ENCODE results near the gene ITGA3.
A peak's percentile ranks its signal among the peaks of the same experiment; 100 is the strongest.
"Not testable (repeated sequence)": the region's sequence is repeated elsewhere in the genome, so short reads cannot be mapped to it uniquely, and the experiment has no call there.

Gene ITGA3

DNA sequence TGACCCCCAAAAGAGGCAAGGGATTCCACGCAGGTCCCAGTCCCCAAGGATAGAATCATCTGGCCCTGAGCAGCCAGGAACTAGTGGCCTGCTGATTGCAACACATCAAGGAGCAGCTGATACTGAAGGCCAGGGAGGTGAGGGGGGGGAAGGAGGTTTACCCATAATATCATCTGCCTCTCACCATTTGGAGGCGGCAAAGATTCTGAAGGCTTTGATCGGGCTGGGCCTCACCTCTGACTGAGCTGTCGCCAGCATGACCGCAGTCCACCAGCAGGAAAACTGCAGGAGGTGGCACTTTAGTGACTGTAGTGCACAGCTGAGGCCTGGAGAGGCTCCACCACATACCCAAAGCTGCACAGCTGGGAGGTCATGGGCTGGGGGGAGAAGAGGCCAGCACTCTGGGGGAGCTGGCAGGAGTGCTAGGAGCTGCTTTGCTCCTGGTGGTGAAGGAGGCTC is 20.5 kb upstream of the ITGA3 start:
- DNase-seq = no peak

DNA sequence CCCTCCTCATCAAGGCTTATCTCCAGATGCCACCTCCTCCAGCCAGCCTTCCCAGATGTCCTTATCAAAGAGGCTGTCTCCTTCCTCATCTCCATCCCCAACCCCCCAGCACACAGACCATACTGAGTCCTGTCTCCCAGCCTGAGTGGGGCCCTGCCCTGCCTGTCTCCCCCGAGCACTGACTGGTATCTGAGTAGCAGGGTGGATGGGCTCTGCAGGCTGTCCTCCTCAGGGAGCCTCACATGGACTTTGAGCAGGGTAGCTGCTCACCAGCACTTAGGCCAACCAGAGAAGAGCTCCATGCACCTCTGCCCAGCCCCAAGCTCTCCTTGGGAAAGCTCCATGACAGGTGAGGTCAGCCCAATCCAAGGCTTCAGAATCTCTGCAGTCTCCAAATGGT is 20.0 kb upstream of the ITGA3 start:
- DNase-seq = no peak

DNA sequence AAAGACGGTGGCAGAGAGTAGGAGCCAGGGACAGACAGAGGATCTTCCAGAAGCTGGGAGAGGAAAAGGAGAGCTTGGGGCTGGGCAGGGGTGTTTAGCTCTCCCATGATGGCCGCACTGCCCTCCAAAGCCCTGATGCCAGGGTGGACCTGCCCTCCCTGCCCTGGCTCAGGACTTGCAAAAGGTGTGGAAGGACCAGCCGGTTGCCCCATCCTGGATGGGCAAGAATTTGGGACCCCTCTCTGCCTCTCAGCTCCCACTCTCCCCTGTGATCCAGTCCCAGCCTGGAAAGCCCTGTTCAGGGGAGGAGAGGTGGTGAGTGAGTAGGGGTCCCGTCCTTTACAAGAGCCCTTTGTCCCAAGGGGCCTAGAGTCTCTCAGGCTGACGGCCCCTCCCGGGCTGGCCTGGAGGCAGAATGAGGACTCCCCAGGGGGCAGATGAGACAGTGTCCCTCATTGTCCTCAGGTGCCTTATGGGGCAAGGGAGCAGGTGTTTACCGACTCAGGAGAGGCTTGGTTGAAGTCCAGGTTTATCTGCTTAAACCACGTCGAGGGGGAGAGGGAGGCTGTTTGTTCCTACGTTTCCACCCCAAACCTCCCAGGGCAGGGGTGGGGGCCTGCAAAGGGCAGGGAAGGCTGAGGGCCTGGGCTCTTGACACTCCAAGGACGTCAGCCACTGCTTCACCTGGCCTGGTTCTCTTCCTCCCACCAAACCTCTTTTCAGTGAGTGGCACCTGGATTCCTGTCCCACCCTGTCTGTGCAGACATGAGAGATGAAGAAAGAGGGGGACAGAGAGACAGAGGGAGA is 19.3 kb upstream of the ITGA3 start:
- no peak for DNase-seq

DNA sequence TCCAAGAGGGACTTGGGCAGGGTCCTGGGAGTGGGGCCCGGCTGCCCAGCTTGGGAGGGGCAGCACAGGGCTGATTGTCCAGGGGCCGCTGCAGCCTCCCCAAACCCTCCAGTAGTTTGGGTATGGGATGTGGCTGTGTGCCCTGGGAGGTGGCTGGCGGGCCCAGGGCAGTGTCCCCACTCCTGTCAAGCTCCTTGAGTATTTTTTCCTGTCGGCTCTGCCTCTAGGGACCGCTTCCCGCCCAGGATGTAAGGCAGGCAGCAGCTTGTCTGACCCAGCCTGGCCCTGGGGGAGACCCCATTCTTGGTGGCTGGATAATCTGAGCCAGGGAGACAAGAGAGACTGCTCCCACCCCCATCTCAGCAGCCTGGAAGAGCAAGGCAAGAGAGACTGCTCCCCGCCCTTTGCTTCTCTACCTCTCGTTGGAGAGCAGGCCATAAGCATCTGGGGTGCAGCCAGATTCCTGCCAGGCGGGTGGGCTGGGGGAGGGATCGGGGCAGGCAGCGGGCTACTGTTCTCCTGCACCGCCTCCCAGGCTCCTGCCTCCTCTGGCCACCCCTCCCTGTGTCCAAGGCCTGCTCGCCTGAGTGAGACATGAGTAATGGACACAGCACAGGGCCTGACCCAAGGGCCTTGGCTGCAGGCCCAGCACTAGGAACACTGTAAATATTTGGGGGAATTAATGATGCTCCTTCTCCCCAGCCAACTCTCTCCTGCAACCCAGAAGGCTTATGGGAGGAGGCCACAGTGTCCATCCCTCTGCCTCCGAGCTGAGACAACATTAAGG is 18.4 kb upstream of the ITGA3 start:
- peak; percentile 93 for DNase-seq

DNA sequence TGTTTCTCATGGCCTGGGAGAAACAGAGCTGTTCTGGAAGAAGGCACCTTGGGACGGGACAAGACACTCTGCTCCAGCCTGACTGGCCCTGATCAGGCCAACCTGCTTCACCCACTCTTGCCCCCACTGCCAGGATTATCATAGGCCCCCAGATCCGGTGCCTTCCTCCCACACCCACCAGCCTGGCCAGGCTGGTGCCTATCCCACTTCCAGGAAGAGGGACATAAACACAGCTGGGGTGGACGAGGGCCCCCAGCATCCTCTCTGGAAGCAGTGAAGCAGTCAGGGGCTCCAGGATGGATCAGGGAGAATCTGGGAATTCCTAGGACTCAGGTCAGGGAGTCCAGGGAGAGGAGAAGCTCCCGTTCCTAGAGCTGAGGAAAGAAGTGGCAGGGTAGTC is 16.9 kb upstream of the ITGA3 start:
- no peak for DNase-seq

DNA sequence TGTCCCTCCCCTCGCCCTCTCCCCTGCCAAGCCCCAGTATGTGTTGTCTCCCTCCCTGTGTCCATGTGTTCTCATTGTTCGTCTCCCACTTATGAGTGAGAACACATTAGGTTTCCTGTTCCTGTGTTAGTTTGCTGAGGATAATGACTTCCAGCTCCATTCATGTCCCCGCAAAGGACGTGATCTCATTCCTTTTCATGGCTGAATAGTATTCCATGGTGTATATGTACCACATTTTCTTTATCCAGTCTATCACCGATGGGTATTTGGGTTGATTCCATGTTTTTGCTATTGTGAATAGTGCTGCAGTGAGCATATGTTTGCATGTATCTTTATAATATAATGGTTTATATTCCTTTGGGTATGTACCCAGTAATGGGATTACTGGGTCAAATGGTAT is 15.4 kb upstream of the ITGA3 start:
- DNase-seq = not testable (repeated sequence)

DNA sequence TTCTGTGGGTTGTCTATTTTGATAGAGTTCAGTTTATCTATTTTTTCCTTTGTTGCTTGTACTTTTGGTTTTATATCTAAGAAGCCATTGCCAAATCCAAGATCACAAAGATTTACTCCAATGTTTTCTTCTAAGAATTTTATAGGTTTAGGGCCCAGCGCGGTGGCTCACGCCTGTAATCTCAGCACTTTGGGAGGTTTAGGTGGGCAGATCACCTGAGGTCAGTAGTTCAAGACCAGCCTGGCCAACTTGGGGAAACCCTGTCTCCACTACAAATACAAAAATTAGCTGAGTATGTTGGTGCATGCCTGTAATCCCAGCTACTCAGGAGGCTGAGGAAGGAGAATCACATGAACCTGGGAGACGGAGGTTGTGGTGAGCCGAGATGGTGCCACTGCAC is 13.7 kb upstream of the ITGA3 start:
- no peak for DNase-seq

DNA sequence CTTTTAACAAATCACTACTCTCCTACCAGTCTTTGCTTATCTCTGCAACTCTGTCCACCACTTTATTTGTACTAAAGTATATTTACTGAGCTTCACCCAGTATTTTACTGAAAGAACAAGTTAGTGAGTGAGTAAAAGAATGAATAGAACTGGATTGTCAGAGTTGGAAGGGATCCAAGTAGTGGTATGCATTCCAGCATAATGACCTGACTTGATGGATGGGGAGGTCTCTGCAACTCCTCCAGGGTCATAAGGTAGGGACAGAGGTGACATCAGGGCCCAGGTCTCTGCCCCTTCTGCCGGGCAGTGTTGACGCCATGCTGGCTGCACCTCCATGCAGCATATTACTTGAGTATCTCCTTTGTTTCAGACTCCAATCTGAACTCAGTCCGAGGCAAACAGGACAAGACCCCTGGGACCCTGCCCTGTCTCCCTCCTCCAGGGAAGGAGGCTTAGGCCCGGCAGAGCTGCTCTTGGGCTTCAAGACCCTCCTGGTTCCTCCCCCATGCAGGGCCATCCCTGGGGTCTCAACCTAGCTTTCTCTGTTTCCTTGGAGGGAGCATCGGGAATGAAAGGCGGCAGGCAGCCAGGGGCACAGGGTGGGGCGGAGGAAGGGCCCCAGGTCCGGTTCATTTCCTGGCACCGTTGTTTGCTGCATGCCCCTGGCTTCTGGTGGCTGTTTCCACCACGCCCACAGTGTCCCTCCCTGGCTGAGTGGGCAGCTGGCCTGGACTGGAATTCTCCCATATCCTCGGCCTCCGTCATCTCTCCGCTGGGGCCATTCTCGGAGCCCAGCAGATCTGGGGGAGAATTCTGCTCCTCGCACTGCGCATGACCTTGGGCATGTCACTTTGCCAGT is 12.4 kb upstream of the ITGA3 start:
- no peak for DNase-seq

DNA sequence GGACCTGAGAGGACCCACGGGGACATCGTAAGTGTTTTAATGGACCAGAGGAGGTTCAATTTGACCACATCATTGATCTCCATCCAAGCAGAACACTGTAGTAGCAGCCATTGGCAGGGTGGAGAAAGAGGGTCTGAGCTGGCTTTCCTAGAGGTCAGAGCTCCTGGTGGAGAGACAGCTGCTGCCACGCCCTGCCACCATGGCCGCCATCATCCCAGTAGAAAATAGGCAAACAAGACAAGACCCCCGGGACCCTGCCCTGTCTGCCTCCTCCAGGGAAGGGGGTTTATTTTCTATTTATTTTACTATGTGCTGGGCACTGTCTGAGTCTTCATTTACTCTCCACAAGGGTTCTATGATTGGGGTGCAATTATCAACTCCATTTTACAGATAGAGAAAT is 11.4 kb upstream of the ITGA3 start:
- no peak for DNase-seq

DNA sequence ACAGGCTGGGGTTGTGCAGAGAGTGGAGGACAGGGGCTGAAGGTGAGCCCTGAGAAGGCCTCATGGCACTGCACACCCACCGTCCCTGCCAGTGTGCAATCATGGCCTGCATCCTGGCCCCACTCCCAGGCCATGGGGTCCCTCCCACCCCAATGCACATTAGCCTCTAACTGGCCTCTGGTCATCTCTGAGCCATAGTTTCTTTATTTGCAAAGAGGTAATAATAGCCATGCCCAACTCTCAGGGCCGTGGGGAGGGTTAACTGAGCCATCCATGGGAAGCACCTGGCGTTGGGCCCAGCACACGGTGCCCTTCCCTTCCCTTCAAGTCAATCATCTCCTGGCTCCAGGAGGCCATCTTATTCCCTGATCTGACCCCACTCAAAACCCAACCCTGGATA is 10.8 kb upstream of the ITGA3 start:
- no peak for DNase-seq

DNA sequence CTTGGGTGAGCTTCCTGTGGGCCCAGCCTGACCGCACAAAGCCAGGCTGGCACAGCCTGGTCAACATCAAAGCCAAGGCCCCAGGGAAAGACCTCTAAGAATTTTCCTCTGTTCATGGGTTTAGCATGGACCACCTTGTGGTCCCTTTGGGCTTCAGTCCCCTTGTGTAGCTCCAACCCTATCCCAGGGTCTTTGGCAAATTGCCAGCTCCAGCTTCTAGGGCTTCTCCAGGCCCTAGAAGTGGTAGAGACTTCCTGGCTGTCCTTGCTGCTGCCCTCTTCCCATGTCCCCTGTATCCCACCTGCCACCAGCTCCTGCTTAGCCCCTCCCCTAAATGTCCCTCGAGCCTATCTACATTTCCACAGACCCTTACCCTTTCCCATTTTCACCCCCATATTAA is 9.7 kb upstream of the ITGA3 start:
- DNase-seq = no peak

DNA sequence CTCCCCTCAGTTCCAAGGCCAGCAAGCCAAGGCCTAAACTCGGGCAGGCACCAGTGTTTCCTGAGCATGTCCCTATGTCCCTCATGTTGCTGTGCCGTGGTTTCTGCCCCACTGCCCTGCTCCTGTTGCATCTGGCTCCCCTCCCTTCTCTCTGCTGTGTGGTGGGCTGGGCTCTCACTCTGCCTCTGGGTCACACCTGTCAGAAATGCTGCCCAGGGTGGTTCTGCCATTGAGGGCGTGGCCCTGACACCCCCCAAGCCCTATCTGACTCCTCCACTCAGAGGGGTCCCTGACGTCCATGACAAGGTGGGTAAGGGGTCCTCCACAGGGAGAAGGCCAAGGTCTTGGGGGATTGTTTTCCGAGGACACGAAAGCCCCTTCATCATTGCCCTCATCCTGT is 9.2 kb upstream of the ITGA3 start:
- DNase-seq = no peak

DNA sequence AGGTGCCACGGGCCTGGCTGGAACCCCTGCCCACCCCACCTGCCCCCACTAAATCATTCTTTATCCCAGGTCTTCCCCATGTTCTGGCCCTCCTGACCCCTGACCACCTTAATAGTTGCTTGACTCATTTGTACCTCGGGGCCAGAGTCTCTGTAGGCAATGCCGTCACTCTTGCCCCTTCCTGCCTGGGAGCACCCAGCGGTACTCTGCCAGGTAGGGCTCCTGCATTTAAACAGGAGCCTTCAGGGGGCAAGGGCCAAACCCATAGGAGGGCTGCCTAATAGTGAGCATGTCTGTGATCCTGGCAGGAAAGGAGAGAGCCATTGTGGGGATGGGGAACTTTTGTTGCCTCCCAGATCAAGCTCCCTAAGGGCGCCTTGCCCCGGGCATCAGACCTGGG is 8.8 kb upstream of the ITGA3 start:
- no peak for DNase-seq

DNA sequence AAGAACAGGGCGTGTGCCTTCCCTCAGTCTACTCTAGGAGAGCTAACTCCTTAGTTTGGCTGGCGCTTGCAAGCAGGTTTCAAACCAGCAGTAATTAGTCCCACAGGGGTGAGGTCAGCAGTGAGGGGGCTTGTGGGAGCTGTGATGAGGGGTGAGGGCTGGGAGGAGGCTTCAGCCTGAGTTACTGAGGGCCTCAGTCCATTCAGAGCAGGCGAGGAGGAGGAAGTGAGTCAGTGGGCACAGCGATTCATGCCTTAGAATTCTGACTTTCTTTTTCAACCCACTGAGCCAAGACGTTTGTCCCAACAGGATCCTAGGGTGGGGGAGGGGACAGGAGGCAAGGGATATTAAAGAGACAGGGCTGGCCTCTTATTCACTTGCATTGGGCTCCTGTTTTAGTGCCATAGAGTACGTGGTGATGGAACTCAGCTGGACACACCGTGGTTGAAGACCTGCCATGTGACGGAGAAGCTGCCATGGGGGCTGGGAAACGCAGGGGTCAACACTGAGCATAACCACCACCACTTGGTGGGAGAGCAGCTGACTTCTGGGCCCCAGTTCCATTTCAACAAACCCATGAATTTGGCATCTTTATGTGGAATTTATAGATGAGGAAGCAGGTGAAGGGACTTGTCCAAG is 8.3 kb upstream of the ITGA3 start:
- peak; percentile 73 for DNase-seq

DNA sequence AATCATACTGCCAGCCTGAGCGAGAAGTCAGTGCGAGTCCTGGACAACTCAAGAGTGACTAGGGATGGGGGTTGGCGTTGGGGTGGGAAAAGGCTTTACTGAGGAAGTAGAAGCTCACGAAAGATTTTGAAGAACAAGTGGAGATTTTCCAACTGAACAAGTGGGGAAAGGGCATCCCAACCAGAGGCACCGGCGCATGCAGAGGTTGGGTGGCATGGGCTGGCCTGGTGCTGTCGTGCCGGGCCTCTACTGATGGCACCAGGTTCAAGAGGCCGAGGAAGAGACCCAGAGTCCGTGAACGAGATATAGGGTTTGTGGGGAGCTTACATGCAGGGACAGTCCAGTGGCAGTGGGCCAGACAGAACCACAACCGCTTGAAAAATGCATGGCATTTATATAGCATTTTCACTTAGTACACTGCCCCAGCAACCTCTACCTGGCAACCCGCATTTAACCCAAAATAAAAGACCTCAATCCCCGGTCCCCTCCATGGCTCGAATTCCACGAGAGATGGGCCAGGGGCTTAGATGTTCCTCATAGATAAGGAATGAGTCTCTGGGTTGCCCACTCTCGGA is 7.7 kb upstream of the ITGA3 start:
- DNase-seq = no peak

DNA sequence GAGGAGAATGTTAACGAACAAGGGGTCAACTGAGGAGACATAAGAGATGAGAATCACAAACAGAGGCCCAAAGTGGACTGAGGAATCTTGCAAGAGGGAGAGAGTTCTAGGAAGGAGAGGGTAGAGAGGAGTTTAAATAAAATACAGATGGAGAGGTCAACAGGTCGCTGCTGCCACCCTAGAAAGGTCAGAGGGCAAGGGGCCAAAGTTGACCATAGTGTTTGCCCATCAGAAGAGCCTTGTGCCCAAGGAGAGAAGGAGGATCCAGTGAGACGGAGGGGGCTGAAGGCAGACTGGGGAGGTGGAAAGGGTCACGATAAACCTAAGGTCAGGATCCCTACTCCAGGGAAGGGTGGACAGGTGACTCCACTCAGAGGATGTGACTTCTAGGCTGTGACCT is 6.9 kb upstream of the ITGA3 start:
- no peak for DNase-seq

DNA sequence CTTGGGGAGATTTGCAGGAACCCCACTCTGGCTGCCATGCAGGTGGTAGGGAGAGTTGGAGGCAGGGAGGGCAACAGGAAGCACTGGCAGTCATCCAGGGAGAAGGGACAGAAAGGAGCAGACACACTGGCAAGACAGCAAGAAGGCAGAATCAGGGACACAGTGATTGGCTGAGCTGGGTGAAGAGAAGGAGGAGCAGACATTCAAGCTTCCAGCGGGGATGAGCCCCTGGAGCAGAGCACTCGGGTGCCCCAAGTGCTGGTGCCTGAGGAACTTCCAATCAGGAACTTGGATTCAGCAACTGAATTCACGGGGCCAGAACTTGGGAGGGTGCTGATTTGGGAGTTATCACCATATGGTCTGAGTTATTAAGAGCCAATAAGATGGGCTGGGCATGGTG is 6.3 kb upstream of the ITGA3 start:
- peak; percentile 49 for DNase-seq

DNA sequence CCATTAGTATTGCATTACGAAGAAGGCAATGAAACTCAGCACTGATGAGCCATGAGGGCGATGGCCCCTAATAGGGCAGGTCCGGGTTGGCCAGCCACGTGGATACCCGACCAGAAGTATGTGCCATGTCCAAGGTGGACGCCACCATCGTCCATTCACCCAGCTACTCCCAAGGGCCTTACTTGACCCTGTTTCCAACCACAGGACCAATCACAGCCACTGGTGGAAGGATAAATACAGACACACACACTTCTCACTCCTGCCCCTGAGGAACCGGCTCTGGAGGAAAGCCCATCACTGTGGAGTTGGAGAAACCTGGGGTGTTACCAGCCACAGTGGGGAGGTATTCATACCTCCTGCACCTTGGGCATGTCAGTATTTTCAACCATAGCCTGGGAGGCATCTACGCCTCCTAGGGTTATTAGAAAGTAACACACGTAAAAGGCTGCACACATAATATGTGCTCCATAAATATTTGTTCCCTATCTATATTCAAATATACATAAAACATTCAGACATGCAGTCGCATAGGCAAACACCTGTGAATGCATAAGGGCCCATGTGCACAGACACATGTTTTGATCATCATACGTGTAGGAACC is 5.4 kb upstream of the ITGA3 start:
- no peak for DNase-seq

DNA sequence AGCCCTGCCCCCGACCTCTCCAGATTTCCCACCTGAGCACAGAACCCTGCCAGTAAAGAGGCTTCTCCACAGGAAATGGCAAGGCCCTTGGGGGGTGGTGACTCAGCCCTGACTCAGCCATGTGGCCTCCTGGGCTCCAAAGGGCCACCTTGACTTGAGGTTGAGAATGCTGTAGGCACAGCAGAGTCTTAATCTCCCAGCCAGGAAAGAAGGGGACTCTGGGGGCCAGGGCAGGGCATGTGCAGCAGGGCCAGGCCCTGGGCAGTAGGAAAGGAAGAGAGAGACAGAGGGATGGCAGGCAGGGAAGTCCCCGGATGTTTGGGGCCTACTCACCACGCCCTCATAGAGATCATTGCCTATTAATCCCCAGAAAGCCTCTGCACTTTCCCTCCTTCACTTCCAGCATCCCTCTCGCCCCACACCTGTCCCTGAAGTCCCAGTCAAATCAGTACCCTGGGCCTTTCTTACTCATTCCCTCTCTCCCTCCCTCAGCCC is 4.8 kb upstream of the ITGA3 start:
- peak; percentile 83 for DNase-seq

DNA sequence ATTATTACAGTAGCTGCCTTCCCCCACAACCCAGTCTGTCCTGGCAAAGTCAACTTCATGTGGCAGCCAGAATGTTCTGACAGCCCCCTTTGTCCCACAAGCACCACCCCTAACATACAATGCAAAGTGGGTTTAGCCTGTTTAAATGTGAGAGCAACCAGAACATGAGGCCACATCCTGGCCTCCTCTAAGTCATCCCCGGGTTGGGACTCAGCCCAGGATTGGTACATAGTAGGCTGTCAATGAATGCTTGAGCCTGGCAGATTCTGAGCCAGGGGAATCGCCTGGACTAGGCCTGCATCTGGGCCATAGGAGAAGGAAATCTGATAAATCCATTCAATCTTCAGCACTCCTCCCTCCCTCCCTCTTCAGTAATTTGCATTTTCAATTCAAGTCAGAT is 4.3 kb upstream of the ITGA3 start:
- DNase-seq = peak; percentile 32

DNA sequence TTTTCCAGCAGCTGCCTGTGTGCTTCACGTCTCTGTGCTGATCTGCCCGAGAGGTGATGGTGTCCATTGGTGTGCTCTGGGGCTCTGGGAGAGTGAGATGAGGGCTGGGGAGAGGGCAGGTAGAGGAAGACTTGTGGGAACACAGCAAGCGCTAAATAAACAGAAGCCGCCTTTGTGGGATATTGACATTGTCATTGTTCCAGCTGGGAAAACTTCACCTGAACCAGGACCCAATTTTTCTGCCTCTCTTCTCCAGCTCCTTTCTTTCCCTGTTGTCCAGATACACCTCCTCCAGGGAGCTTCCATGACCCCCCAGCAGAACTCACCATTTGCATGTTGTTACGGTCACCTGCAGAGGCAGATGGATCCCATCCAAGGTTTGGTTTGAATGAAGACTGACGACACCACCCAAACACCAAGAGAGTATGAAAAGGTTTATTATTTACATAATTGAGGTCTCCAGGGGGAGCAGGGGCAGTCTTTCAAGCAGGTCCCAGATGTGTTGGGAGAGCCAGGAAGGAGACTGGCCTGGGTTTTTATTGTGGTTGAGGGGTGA is 3.6 kb upstream of the ITGA3 start:
- DNase-seq = no peak

Measured in HCEC 1CT (cell line).